ENCODE measurements around the gene AFAP1L1.

AFAP1L1 gene

DNA sequence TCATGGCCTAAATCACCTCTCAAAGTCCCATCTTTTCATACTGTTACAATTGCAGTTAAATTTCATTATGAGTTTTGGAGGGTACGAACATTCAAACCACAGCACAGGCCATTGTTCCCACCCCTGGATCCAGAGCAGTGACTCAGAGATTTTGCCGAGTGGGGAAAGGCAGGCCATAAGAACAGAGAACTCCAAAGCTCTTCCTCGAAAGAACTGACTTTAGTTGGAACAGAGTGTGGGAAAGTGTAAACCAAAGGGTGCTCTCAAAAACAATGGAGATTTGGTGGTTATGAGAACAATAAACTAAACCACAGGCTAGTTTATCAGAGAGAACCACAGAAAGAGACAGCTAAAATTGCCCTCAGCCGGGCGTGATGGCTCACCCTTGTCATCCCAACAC lies 54.2 kb downstream of the AFAP1L1 start:
- no CpG with 5 or more reads among the region's 5 CpGs for WGBS (ENCODE audit: insufficient coverage, insufficient read length)
- H3K4me1 ChIP-seq (ENCODE audit: control insufficient read depth, insufficient read depth, low read length): no peaks in the 10 kb centered on the region
- H3K4me3 ChIP-seq (ENCODE audit: low read length): no peak overlapping the region
- no peak overlapping the region for H3K27ac ChIP-seq (ENCODE audit: low read length)
- H3K36me3 ChIP-seq (ENCODE audit: control insufficient read depth, insufficient read depth, low read length): no peaks in the 10 kb centered on the region
- DNase-seq (ENCODE audit: low read depth, low spot score): no peak
- no peaks in the 10 kb centered on the region for H3K27me3 ChIP-seq (ENCODE audit: control insufficient read depth, insufficient read depth, low read length)
- no peaks in the 10 kb centered on the region for H3K9me3 ChIP-seq (ENCODE audit: control insufficient read depth, insufficient read depth, low read length)

DNA sequence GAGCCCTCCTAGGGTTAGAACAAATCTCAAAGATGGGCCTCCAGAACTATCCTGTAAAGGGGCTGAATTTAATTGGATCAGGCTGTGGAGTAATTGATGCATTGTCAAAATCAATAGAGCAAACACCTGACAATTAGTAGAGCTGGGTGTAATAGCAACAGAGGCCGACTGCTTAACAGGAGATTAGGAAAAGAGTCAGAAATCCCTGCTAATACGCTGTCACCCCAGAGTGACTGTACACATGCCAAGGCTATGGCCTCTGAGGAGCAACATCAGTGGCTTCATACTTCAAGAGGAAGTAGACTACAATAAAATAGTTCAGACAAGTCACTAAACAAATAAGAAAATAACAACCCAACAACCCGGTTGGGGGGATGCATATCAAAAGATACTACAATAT lies 55.0 kb downstream of the AFAP1L1 start:
- Histone ChIP-seq H3K9me3 (ENCODE audit: control insufficient read depth, insufficient read depth, low read length) (no peaks in the 10 kb centered on the region), H3K4me3 (ENCODE audit: low read length) (no peak overlapping the region), H3K27ac (ENCODE audit: low read length) (no peak overlapping the region), H3K27me3 (ENCODE audit: control insufficient read depth, insufficient read depth, low read length) (no peaks in the 10 kb centered on the region), H3K4me1 (ENCODE audit: control insufficient read depth, insufficient read depth, low read length) (no peaks in the 10 kb centered on the region), H3K36me3 (ENCODE audit: control insufficient read depth, insufficient read depth, low read length) (no peaks in the 10 kb centered on the region)
- no peak for DNase-seq (ENCODE audit: low read depth, low spot score)
- no CpG with 5 or more reads among the region's 3 CpGs for WGBS (ENCODE audit: insufficient coverage, insufficient read length)

DNA sequence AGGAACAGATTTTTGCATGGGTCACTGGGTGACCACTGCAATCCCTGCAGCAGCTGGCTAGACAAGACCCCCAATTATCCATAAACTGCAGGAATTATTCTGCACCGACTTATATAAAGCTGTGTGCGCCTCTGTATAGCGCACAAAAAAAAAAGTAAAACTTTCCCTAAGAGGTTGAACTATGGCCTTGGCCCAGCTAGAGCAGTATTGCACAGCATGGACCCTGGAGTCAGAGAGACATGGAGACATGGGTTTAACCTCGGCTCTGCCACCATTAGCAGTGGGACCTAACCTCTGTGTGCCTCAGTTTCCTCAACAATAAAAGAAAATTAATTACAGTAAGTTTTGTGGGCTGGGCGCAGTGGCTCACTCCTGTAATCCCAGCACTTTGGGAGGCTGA lies 56.5 kb downstream of the AFAP1L1 start:
- no CpG with 5 or more reads among the region's 5 CpGs for WGBS (ENCODE audit: insufficient coverage, insufficient read length)

DNA sequence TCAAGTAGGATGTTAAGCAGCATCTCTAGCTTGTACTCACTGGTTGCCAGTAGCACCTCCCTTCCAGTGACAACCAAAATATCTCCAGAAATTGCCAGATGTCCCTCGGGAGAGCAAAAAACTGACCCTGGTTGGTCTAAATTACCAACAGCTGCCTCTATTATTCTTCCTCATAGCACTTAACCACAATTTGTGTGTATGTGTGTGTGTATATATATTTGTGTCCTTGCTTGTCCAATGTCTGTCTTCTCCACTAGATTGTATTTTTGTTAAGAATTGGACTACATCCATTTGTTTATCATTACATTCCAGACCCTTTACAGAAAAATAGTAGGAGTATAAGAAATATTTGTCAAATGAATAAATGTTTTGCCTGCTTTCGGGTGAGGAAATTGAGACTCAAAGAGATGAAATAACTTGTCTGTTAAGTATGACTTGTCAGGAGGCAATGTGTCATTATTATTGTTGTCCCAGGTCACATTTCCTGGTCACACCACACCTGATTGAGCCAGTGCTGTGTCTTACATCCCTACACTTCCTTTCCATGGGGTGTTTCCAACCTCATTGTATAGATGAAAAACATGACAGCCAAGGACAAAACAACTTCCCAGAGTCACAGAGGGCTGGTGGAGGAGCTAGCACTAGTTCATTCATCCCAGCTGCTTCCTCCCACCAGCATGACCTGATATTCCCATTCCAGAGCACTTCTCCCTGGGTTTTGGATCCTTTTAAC lies 62.2 kb downstream of the AFAP1L1 start:
- Histone ChIP-seq H3K27me3 (ENCODE audit: control insufficient read depth, insufficient read depth, low read length) (no peaks in the 10 kb centered on the region), H3K36me3 (ENCODE audit: control insufficient read depth, insufficient read depth, low read length) (no peaks in the 10 kb centered on the region), H3K27ac (ENCODE audit: low read length) (no peak overlapping the region), H3K9me3 (ENCODE audit: control insufficient read depth, insufficient read depth, low read length) (no peaks in the 10 kb centered on the region), H3K4me1 (ENCODE audit: control insufficient read depth, insufficient read depth, low read length) (no peaks in the 10 kb centered on the region), H3K4me3 (ENCODE audit: low read length) (no peak overlapping the region)
- no peak for DNase-seq (ENCODE audit: low read depth, low spot score)
- WGBS (ENCODE audit: insufficient coverage, insufficient read length): no CpG with 5 or more reads among the region's 2 CpGs

More for the DNA sequence above, 56.5 kb downstream of the AFAP1L1 start:
- DNase-seq (ENCODE audit: low read depth, low spot score): no peak
- Histone ChIP-seq H3K27ac (ENCODE audit: low read length) (no peak overlapping the region), H3K4me3 (ENCODE audit: low read length) (no peak overlapping the region), H3K36me3 (ENCODE audit: control insufficient read depth, insufficient read depth, low read length) (no peaks in the 10 kb centered on the region), H3K4me1 (ENCODE audit: control insufficient read depth, insufficient read depth, low read length) (no peaks in the 10 kb centered on the region), H3K27me3 (ENCODE audit: control insufficient read depth, insufficient read depth, low read length) (no peaks in the 10 kb centered on the region), H3K9me3 (ENCODE audit: control insufficient read depth, insufficient read depth, low read length) (no peaks in the 10 kb centered on the region)

DNA sequence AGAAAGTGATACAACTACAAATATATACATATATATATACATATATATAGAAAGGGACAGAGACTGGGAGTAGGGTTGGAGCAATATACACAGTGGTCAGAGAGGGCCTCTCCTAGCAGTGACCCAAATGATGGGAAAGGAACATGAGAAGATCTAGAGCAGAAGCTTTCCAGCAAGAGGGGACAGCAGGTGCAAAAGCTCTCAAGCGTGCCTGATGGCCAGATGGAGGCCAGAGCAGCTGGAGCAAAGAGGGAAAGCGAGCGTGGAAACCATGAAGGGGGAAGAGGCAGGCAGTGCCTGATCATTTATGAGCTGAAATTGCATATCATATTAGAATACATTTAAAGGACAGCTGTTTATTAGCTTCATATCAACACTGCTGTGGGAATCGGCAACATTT lies 66.1 kb downstream of the AFAP1L1 start:
- no peak overlapping the region for H3K4me3 ChIP-seq (ENCODE audit: low read length)
- no peak for DNase-seq (ENCODE audit: low read depth, low spot score)
- no peaks in the 10 kb centered on the region for H3K9me3 ChIP-seq (ENCODE audit: control insufficient read depth, insufficient read depth, low read length)
- no CpG with 5 or more reads among the region's 4 CpGs for WGBS (ENCODE audit: insufficient coverage, insufficient read length)
- H3K27me3 ChIP-seq (ENCODE audit: control insufficient read depth, insufficient read depth, low read length): no peaks in the 10 kb centered on the region
- H3K4me1 ChIP-seq (ENCODE audit: control insufficient read depth, insufficient read depth, low read length): no peaks in the 10 kb centered on the region
- no peaks in the 10 kb centered on the region for H3K36me3 ChIP-seq (ENCODE audit: control insufficient read depth, insufficient read depth, low read length)
- H3K27ac ChIP-seq (ENCODE audit: low read length): no peak overlapping the region

DNA sequence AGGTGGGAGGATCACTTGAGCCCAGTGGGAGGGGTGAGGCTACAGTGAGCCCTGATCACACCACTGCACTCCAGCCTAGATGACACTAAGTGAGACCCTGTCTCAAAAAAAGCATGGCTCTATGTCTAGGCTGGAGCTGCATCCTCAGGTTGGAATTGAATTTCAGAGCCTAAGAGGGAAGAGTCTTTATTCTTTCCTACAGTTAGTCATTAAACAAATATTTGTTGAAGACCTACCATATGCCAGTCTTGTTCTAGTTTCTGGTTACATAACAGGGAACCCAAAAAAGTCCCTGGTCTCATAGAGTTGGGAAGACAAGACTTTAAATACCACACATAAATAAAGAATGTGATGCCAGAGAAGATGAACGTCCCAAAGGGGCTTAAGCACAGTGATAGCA lies 66.7 kb downstream of the AFAP1L1 start:
- Histone ChIP-seq H3K4me3 (ENCODE audit: low read length) (no peak overlapping the region), H3K36me3 (ENCODE audit: control insufficient read depth, insufficient read depth, low read length) (no peaks in the 10 kb centered on the region), H3K27ac (ENCODE audit: low read length) (no peak overlapping the region), H3K9me3 (ENCODE audit: control insufficient read depth, insufficient read depth, low read length) (no peaks in the 10 kb centered on the region), H3K27me3 (ENCODE audit: control insufficient read depth, insufficient read depth, low read length) (no peaks in the 10 kb centered on the region), H3K4me1 (ENCODE audit: control insufficient read depth, insufficient read depth, low read length) (no peaks in the 10 kb centered on the region)
- no CpG with 5 or more reads among the region's 1 CpG for WGBS (ENCODE audit: insufficient coverage, insufficient read length)
- DNase-seq (ENCODE audit: low read depth, low spot score): no peak

DNA sequence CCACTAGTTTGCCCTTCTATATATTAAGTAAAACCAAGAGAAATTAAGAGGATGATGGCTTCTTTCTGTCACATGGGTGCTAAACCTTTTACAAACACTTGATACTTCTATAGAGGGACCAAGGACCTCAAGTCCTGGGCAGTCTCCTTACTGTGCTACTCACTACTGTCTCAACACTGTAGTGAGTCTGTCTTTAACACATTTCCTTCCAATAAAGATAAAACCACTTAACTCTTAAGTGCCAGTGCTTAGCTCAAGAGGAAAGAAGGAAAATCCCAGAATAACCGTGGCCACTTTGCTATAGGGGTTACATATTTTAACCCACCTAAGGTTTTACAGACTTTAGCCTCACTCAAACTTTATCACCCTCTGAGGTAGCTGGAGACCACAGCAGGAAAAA lies 69.3 kb downstream of the AFAP1L1 start:
- DNase-seq (ENCODE audit: low read depth, low spot score): no peak
- no peak overlapping the region for H3K27ac ChIP-seq (ENCODE audit: low read length)
- H3K9me3 ChIP-seq (ENCODE audit: control insufficient read depth, insufficient read depth, low read length): no peaks in the 10 kb centered on the region
- H3K27me3 ChIP-seq (ENCODE audit: control insufficient read depth, insufficient read depth, low read length): no peaks in the 10 kb centered on the region
- no peaks in the 10 kb centered on the region for H3K36me3 ChIP-seq (ENCODE audit: control insufficient read depth, insufficient read depth, low read length)
- WGBS (ENCODE audit: insufficient coverage, insufficient read length): no CpG with 5 or more reads among the region's 1 CpG
- no peaks in the 10 kb centered on the region for H3K4me1 ChIP-seq (ENCODE audit: control insufficient read depth, insufficient read depth, low read length)
- H3K4me3 ChIP-seq (ENCODE audit: low read length): no peak overlapping the region

DNA sequence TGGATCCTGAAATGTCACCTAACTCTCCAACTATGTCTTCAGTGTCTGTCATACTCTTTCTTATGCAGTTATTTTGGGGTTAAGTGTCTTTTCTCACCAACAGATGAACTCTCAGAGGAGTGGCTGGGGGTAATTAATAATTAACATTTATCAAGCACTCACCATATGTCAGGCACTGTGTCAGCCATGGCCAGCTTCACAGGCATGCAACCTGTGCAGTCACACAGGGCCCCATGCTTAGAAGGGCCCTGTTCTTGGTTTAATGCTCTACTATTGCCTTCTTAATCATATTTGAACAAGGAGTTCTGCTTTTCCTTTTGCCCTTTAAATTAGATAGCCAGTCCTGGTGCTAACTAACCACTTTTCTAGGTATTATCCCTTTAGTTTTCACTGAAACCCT lies 70.2 kb downstream of the AFAP1L1 start:
- Histone ChIP-seq H3K36me3 (ENCODE audit: control insufficient read depth, insufficient read depth, low read length) (no peaks in the 10 kb centered on the region), H3K9me3 (ENCODE audit: control insufficient read depth, insufficient read depth, low read length) (no peaks in the 10 kb centered on the region)

DNA sequence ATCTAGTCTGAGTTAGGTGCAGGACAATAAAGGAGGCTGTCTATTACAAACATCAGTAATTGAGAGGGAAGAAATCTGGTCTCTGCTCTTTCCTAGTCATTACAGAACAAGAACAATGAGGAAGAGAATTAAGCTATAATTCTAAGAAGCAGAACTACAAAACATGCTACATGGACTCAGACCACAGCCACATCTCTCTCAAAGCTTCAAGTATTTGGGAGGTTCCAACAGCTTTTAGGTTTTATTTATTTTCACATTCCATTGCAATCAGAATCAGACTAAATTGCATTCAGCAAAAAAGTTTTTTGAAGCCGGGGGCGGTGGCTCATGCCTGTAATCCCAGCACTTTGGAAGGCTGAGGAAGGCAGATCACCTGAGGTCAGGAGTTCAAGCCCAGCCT lies 72.5 kb downstream of the AFAP1L1 start:
- no peaks in the 10 kb centered on the region for H3K27me3 ChIP-seq (ENCODE audit: control insufficient read depth, insufficient read depth, low read length)
- WGBS (ENCODE audit: insufficient coverage, insufficient read length): no CpG with 5 or more reads among the region's 2 CpGs
- H3K4me1 ChIP-seq (ENCODE audit: control insufficient read depth, insufficient read depth, low read length): no peaks in the 10 kb centered on the region
- no peak overlapping the region for H3K27ac ChIP-seq (ENCODE audit: low read length)
- no peaks in the 10 kb centered on the region for H3K9me3 ChIP-seq (ENCODE audit: control insufficient read depth, insufficient read depth, low read length)
- no peak for DNase-seq (ENCODE audit: low read depth, low spot score)
- H3K36me3 ChIP-seq (ENCODE audit: control insufficient read depth, insufficient read depth, low read length): peaks cover 10% of the 10 kb centered on the region
- no peak overlapping the region for H3K4me3 ChIP-seq (ENCODE audit: low read length)

More for the DNA sequence above, 70.2 kb downstream of the AFAP1L1 start:
- H3K4me3 ChIP-seq (ENCODE audit: low read length): no peak overlapping the region
- no peak for DNase-seq (ENCODE audit: low read depth, low spot score)
- no peaks in the 10 kb centered on the region for H3K4me1 ChIP-seq (ENCODE audit: control insufficient read depth, insufficient read depth, low read length)
- no peaks in the 10 kb centered on the region for H3K27me3 ChIP-seq (ENCODE audit: control insufficient read depth, insufficient read depth, low read length)
- no peak overlapping the region for H3K27ac ChIP-seq (ENCODE audit: low read length)

DNA sequence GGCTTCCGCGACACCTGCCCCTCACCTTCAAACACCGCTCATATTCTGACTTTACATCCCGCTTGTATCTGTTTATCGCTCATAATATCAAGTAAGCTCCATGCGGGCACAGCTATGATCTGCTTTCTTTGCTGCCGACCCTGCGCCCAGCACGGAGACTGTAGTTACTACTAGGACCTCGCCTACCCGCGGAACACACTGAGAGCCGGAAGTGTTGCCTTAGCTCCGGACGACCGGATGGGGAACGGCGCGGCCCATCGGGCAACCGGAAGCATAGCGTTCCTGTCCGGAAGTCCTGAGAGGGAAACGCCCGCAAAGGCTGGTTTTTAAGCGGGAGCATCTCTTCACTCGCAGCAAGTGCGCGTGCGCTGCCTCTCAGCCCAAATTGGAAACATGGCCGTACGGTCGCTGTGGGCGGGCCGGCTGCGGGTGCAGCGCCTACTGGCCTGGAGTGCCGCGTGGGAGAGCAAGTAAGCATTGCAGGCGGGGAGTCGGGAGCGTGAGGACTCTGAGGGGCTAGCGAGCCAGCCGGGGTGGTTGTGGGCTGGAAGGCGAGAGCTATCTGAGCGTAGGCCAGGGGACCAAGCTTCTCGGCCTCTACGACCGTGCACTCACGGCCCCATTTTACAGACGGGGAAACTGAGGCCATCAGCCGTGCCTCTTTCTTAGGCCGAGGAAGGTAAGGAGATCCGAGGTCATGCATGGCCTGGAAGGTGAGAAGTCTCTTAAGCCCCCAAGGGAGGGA lies 73.7 kb downstream of the AFAP1L1 start, which contains the start of gene GRPEL2:
TSS of gene GRPEL2 (plus strand) at position 353 of the 745 bp plus-strand sequence. CDS start at position 394, 41 bp downstream.
- peaks cover 10% of the 10 kb centered on the region for H3K36me3 ChIP-seq (ENCODE audit: control insufficient read depth, insufficient read depth, low read length)
- peak within 1 kb of the TSS; percentile 92 for H3K4me3 ChIP-seq (ENCODE audit: low read length)

DNA sequence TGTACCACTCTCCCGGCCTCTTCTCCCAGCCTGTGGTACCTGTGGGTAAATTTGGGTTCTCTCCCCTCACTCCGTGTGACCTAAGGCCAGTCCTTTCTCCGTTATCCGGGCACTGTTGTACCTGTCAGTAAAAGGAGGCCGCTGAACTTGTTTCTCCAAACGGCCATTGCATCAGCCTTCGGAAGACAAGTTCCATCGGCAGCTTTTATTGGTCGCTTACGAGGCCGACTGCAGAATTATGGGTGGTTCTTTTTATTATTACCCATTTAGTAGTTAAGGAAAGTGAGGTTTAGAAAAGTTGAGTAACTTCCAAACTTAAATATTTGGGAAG lies 74.2 kb downstream of the AFAP1L1 start:
- H3K4me1 ChIP-seq (ENCODE audit: control insufficient read depth, insufficient read depth, low read length): no peaks in the 10 kb centered on the region
- H3K9me3 ChIP-seq (ENCODE audit: control insufficient read depth, insufficient read depth, low read length): no peaks in the 10 kb centered on the region
- no peak overlapping the region for H3K27ac ChIP-seq (ENCODE audit: low read length)
- no CpG with 5 or more reads among the region's 11 CpGs for WGBS (ENCODE audit: insufficient coverage, insufficient read length)
- peak overlapping the region; percentile 92 for H3K4me3 ChIP-seq (ENCODE audit: low read length)
- no peaks in the 10 kb centered on the region for H3K27me3 ChIP-seq (ENCODE audit: control insufficient read depth, insufficient read depth, low read length)
- peaks cover 11% of the 10 kb centered on the region for H3K36me3 ChIP-seq (ENCODE audit: control insufficient read depth, insufficient read depth, low read length)
- DNase-seq (ENCODE audit: low read depth, low spot score): no peak

More for the DNA sequence above, 73.7 kb downstream of the AFAP1L1 start, which contains the start of gene GRPEL2:
- DNase-seq (ENCODE audit: low read depth, low spot score): peak; percentile 89
- no peak within 1 kb of the TSS for H3K27ac ChIP-seq (ENCODE audit: low read length)
- H3K27me3 ChIP-seq (ENCODE audit: control insufficient read depth, insufficient read depth, low read length): no peaks in the 10 kb centered on the region
- no CpG with 5 or more reads among the region's 54 CpGs for WGBS (ENCODE audit: insufficient coverage, insufficient read length)
- no peaks in the 10 kb centered on the region for H3K9me3 ChIP-seq (ENCODE audit: control insufficient read depth, insufficient read depth, low read length)
- no peaks in the 10 kb centered on the region for H3K4me1 ChIP-seq (ENCODE audit: control insufficient read depth, insufficient read depth, low read length)

Data from iPS DF 6.9 (cell line).